NCI-H524 treated with DMSO at 0.1 percent for 48 hours (cell line): ENCODE measurements around the gene TCFL5.

Experiments
- DNase-seq: peaks from one replicate; lab custom pipeline; 2025; lab: John Stamatoyannopoulos, UW

TCFL5 gene

GRCh38 chr20:62834967-62835730 is 26.5 kb downstream of the TCFL5 start:
- no peak for DNase-seq

- DNase-seq: no peak
Observed at GRCh38 chr20:62832951-62833391, 28.7 kb downstream of the TCFL5 start.

- no peak for DNase-seq
Observed at GRCh38 chr20:62832212-62832922, 29.3 kb downstream of the TCFL5 start.

GRCh38 chr20:62831854-62832211 is 29.8 kb downstream of the TCFL5 start:
- no peak for DNase-seq

- DNase-seq: no peak
Observed at GRCh38 chr20:62831361-62831788, 30.2 kb downstream of the TCFL5 start.

GRCh38 chr20:62830821-62831220 is 30.8 kb downstream of the TCFL5 start:
- no peak for DNase-seq

GRCh38 chr20:62830251-62830650 is 31.4 kb downstream of the TCFL5 start:
- no peak for DNase-seq

GRCh38 chr20:62829231-62830230 is 32.1 kb downstream of the TCFL5 start:
- DNase-seq: no peak

- DNase-seq: no peak
Observed at GRCh38 chr20:62828511-62829230, 33.0 kb downstream of the TCFL5 start.

GRCh38 chr20:62828051-62828450 is 33.6 kb downstream of the TCFL5 start:
- DNase-seq: no peak

GRCh38 chr20:62827311-62828038 is 34.1 kb downstream of the TCFL5 start:
- no peak for DNase-seq

- DNase-seq: no peak
Observed at GRCh38 chr20:62826646-62827310, 34.8 kb downstream of the TCFL5 start.

- DNase-seq: no peak
Observed at GRCh38 chr20:62825986-62826645, 35.5 kb downstream of the TCFL5 start.

- DNase-seq: no peak
Observed at GRCh38 chr20:62825333-62825985, 36.2 kb downstream of the TCFL5 start.

GRCh38 chr20:62824476-62825332 is 36.9 kb downstream of the TCFL5 start:
- DNase-seq: no peak

- no peak for DNase-seq
Observed at GRCh38 chr20:62823688-62824475, 37.7 kb downstream of the TCFL5 start.
